Measurements from ENCODE around the gene VAV3.

The VAV3 gene

GRCh38 chr1:107936498-107937481, 28.2 kb downstream of the VAV3 start:
- in situ Hi-C loops (cut with HindIII; ENCODE audit: low sequenced_read_pairs) = no loop called here

- in situ Hi-C loops (cut with HindIII; ENCODE audit: low sequenced_read_pairs) = no loop called here
Observed at GRCh38 chr1:107935396-107936064, 29.4 kb downstream of the VAV3 start.

DNA sequence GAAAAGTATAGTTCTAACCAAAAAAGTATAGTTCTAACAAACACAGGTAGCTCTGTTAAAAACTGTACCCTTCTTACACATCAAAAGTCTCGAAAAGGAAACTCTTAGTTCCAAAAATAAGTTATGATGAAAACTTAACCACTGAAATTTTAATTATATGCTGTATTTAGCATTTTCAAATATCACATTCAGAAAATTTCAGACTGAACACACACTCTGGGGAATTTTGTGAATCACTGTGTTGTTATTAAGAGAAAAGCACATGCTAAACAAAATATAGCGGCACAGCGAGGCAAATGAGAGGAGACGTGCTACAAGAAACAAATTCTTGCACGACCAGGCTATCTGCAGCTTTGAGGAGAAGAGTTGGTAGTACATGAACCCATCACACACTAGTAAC, 30.4 kb downstream of the VAV3 start:
- in situ Hi-C loops (cut with HindIII; ENCODE audit: low sequenced_read_pairs) = no loop called here

GRCh38 chr1:107933736-107934135, 31.2 kb downstream of the VAV3 start:
- in situ Hi-C loops (cut with HindIII; ENCODE audit: low sequenced_read_pairs) = no loop called here

DNA sequence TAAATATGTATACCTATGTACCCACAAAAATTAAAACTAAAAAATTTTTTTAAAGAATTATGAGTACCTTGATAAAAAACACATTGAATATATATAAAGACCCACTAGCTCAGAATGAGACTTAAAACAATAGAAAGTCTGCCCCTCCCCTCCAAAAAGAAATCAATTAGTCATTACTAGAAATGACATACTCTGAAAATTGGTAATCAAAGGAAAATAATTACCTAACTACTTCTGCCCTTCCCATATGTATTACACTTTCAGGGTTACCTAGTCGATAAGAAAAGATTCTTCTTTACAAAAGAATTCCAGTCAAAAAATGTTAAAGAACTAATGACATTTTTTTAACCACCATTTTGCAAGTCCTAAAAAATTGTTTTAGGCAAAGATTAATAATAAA, 34.7 kb downstream of the VAV3 start:
- in situ Hi-C loops (cut with HindIII; ENCODE audit: low sequenced_read_pairs) = no loop called here

GRCh38 chr1:107927820-107928219, 37.2 kb downstream of the VAV3 start:
- in situ Hi-C loops (cut with HindIII; ENCODE audit: low sequenced_read_pairs) = no loop called here

- in situ Hi-C loops (cut with HindIII; ENCODE audit: low sequenced_read_pairs) = no loop called here
Observed at GRCh38 chr1:107926436-107927080, 38.4 kb downstream of the VAV3 start.

DNA sequence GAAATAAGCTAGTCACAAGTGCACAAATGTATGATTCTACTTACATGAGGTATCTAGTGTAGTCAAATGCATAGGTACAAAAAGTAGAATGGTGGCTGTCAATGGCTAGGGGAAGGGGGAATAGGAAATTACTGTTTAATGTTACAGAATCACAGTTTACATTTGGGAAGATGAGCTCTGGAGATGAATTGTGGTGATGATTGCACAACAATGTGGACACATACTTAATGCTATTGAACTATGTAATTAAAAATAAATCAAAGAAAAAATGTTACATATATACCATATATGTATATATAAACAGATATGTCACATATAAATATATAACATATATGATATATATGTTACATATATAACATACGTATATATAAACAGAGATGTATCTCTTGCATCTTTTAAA, 39.4 kb downstream of the VAV3 start:
- in situ Hi-C loops (cut with HindIII; ENCODE audit: low sequenced_read_pairs) = no loop called here

- in situ Hi-C loops (cut with HindIII; ENCODE audit: low sequenced_read_pairs) = no loop called here
Observed at GRCh38 chr1:107920999-107921398, 44.0 kb downstream of the VAV3 start.

DNA sequence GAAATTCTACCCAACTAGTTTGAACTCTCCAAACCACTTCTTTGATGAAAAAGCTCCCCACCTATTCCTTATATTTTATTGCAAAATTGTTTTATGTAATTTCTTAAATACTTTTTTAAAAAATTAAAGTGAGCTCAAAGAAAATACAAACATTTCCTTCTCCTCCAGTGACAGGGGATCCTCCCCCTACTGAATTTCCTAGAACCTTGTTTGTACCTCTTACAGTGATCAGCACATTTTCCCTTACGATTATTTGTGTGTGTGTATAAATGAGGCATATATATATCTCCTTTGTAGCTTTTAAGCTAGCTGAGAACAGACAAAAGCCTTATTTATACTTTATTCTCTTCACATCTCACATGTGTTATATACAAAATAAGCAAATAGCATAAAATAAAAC, 44.4 kb downstream of the VAV3 start:
- in situ Hi-C loops (cut with HindIII; ENCODE audit: low sequenced_read_pairs) = no loop called here

GRCh38 chr1:107919953-107920352, 45.0 kb downstream of the VAV3 start:
- in situ Hi-C loops (cut with HindIII; ENCODE audit: low sequenced_read_pairs) = no loop called here

GRCh38 chr1:107914119-107914765, 50.7 kb downstream of the VAV3 start:
- in situ Hi-C loops (cut with HindIII; ENCODE audit: low sequenced_read_pairs) = no loop called here

DNA sequence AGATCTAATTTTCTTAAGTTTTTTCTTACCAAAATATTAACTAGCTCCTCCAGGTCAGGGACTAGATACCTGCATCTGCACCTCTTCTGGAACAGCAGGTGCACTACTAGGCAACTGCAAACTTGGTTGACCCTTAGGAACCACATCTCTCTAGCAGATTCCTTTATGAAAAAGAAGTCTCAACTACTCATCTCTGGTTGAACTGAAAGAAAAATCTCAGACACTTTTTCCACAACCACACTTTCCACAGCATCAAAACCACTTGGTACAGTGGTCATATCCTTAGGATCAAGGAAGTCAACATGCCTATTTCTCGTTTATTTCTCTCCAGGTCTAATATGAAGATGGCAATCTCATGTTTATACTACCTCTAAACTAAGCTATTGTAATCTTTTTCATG, 52.3 kb downstream of the VAV3 start:
- in situ Hi-C loops (cut with HindIII; ENCODE audit: low sequenced_read_pairs) = no loop called here

- in situ Hi-C loops (cut with HindIII; ENCODE audit: low sequenced_read_pairs) = no loop called here
Observed at GRCh38 chr1:107900090-107900945, 64.7 kb downstream of the VAV3 start.

DNA sequence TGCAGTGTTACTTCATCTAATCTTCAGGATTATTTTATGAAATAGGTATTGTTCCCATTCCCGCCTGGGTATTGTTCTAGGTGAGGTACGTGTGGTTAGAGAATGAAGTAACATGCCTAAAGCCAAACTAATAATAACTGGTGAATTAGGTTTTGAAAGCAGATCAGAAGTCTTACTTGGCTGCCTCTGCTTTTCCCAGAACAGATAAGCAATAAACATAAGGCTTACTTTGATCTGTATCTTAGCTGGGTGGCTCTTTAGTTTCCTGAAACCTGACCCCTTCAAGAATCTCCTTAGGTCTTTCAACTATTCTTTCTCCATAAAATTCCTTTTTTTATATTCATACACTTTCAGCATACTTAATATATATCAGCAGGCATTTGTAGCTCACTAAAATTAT, 65.3 kb downstream of the VAV3 start:
- in situ Hi-C loops (cut with HindIII; ENCODE audit: low sequenced_read_pairs) = no loop called here

GRCh38 chr1:107897438-107898345, 67.3 kb downstream of the VAV3 start:
- in situ Hi-C loops (cut with HindIII; ENCODE audit: low sequenced_read_pairs) = no loop called here

GRCh38 chr1:107896936-107897335, 68.0 kb downstream of the VAV3 start:
- in situ Hi-C loops (cut with HindIII; ENCODE audit: low sequenced_read_pairs) = no loop called here

GRCh38 chr1:107896401-107896800, 68.6 kb downstream of the VAV3 start:
- in situ Hi-C loops (cut with HindIII; ENCODE audit: low sequenced_read_pairs) = no loop called here
